GM12872 (cell line): ENCODE measurements around the gene C16orf87.

Experiments
- CTCF ChIP-seq: IDR thresholded peaks from 3 replicates; pipeline ENCODE4 v1.5.1; 2011; ENCODE audit warnings: low read depth, mild to moderate bottlenecking, low read length, moderate library complexity; ENCODE audit not compliant: insufficient read depth

C16orf87 gene

DNA sequence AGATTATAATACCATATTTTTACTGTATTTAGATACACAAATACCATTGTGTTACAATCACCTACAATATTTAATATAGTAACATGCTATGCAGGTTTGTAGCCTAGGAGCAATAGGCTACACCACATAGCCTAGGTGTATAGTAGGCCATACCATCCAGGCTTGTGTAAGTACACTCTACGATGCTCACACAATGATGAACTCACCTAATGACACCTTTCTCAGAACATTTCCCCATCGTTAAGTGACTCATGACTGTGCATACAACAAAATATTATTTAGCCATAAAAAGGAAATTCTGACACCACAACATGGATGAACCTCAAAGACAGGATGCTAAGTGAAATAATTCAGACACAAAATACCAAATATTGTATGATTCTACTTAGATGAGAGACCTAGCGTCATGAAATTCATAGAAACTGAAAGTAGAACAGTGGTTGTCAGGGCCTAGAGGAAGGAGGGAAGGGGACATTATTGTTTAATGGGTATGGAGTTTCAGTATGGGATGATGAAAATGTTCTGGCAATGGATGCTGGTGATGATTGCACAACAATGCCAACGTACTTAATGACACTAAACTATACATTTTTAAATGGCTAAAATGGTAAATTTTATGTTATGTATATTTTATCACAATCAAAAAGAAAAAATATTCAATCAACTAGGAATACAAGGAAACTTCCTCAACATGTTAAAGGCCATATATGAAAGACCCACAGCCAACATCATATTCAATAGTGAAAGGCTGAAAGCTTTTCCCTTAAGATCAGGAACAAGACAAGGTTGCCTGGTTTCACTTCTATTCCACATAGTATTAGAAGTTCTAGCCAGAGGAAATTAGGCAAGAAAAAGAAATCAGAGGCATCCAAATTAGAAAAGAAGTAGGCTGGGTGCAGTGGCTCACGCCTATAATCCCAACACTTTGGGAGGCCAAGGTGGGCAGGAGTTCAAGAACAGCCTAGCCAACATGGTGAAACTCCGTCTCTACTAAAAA, 5.9 kb upstream of the C16orf87 start:
- no peak for TF ChIP-seq CTCF

DNA sequence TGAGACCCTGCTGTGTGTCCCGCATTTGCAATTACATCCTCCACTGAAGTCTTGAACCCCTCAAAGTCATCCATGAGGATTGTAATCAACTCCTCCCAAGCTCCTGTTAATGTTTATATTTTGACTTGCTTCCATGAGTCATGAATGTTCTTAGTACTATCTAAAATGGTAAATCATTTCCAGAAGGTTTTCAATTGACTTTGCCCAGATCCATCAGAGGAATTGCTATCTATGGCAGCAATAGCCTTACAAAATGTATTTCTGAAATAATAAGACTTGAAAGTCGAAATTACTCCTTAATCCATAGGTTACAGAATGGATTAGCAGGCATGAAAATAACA, 2.5 kb upstream of the C16orf87 start:
- TF ChIP-seq CTCF, result no peak

DNA sequence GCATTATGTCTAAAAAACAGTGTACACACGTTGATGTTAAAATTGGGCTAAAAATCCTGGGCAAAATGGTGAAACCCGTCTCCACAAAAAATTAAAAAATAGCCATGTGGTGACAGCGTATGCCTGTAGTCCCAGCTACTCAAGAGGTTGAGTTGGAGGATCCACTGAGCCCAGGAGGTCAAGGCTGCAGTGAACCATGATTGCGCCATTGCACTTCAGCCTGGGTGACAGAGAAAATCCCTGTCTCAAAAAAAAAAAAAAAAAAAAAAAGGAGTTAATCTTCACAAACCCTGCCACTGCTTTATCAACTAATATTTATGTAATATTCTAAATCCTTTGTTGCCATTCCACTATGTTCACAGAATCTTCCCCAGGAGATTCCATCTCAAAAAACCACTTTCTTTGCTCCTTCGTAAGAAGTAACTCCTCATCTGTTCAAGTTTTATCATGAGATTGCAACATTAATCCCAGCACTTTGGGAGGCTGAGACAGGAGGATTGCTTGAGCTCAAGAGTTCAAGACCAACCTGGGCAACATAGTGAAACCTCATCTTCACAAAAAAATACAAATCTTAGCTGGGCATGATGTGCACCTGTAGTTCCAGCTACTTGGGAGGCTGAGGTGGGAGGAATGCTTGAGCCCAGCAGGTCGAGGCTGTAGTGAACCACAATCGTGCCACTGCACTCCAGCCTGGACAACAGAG, 1.9 kb upstream of the C16orf87 start:
- no peak for TF ChIP-seq CTCF

- no peak for TF ChIP-seq CTCF
Measured at GRCh38 chr16:46830417-46830901, 521 bp downstream of the C16orf87 start.

- TF ChIP-seq CTCF, result no peak
Measured at GRCh38 chr16:46828943-46829342, 2.0 kb downstream of the C16orf87 start.

DNA sequence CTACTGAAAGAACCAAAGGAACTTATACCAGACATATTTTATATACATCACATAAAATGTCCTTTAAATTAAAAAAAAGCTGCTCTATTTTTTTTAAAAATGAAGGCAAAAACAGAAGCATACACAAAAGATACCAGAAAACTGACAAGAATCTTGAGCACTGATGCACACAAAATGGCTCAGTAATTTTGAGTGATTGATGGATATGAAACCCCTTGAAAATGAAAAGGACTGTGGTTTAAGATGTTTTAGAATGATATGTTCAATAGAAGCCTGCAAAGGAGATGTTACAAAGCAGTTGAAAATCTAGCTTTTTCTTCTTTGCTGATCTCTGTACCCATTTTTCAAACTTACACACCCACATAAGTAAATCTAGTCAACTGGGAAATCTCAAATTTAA, 2.7 kb downstream of the C16orf87 start:
- TF ChIP-seq CTCF, result no peak

- no peak for TF ChIP-seq CTCF
Measured at GRCh38 chr16:46826631-46827030, 4.3 kb downstream of the C16orf87 start.
